Activated T-helper 9 cell treated with anti-CD3 and anti-CD28 coated beads, Interleukin-2, amount 50 U/mL, for 16 hours (primary cell): ENCODE data around the gene EP400.
"Not testable (repeated sequence)": the region's sequence is repeated elsewhere in the genome, so short reads cannot be mapped to it uniquely, and the experiment has no call there.

ENCODE experiments used
- DNase-seq: peaks from one replicate; pipeline ENCODE4 v3.0.0-alpha.2; 2020; ENCODE audit warnings: low read depth

The EP400 gene

GRCh38 chr12:132045751-132046150, 96.0 kb downstream of the EP400 start:
- no peak for DNase-seq

- no peak for DNase-seq
Observed at GRCh38 chr12:132046561-132046960, 96.8 kb downstream of the EP400 start.

GRCh38 chr12:132047630-132048029, 97.9 kb downstream of the EP400 start:
- not testable (repeated sequence) for DNase-seq

DNA sequence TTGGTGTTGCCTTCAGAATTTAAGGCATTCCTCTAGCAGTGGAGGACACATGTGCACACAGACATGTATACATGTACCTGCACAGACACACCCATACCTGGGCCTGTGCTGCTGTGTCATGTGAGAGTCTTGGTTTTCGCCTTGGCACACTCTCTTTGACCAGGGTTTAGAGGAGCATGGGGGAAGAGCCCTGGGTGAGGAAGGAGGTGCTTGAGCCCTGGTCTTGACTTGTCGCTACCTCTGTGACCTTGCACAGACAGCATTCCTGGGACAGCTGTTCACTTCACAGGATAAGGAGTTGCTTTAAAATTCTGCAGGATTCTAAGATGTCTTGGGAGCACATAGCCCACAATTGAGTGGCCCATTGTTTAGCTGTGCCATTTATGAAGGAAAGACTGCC, 99.7 kb downstream of the EP400 start:
- DNase-seq: no peak

GRCh38 chr12:132049876-132050275, 100.1 kb downstream of the EP400 start:
- DNase-seq: no peak

DNA sequence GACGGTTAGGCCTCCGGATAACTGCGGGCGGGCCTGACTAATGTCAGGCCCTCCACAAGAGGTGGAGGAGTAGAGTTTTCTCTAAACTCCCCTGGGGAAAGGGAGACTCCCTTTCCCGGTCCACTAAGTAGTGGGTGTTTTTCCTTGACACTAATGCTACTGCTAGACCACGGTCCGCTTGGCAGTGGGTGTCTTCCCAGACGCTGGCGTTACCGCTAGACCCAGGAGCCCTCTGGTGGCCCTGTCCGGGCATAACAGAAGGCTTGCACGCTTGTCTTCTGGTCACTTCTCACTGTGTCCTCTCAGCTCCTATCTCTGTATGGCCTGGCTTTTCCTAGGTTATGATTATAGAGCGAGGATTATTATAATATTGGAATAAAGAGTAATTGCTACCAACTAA, 102.0 kb downstream of the EP400 start:
- DNase-seq: not testable (repeated sequence)

- DNase-seq: no peak
Observed at GRCh38 chr12:132052196-132052932, 102.6 kb downstream of the EP400 start.

DNA sequence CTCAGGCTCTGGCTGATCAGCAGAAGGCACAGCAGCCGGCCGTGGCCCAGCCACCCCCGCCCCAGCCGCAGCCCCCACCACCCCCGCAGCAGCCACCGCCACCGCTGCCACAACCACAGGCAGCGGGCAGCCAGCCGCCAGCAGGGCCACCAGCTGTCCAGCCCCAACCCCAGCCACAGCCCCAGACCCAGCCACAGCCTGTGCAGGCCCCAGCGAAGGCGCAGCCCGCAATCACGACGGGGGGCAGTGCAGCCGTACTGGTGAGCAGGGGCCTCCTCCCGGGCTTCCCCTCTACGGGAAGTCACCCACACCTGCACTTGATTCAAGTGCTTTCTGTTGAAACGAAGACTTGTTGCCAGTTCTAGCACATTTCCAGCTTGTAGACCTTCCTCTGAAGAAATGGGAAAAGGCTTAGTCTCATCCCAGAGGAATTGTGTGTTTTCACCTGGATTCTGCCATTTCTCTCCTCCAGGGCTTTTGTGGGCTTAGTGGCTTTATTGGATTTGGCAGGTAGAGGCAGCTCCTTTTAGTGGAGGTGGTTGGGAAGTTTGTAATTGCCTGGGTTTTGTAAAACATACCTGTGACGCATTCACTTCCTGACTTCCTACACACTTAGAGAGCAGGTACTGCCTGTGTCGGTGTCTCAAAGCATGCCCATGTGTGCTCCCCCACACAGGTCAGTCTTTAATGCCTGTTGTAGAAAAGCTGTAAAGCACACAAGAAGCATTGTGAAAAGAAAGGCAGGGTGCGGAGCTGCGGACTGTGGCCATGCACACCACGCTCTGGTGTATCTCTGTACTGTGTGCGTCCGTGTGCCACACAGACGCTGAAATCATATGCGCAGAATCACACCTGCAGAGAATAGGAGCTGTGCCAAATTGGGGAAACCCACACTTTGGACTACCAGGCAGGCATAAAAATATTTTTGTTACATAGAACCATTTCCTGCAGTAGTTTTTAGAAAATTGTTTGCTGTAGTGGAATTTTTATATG, 103.9 kb downstream of the EP400 start:
- no peak for DNase-seq

GRCh38 chr12:132054983-132055382, 105.2 kb downstream of the EP400 start:
- no peak for DNase-seq

GRCh38 chr12:132055535-132056096, 105.9 kb downstream of the EP400 start:
- DNase-seq: no peak

DNA sequence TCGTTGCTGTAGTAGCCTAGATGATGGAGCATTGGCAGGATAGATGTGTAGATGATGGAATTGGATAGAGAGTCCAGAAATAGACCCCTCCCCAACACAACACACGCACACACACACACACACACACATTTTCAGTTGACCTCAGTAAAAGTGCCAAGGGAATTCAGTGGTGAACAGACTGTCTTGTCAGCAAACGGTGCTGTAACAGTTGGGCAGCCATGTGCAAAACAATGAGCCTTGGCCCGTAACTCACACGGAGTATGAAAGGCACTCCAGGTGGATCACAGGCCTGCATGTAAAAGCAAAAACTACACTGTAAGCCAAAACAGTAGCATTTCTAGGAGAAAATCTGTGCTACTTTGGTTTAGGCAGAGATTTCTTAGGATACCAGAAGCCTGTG, 106.6 kb downstream of the EP400 start:
- DNase-seq: no peak

- no peak for DNase-seq
Observed at GRCh38 chr12:132056951-132057350, 107.2 kb downstream of the EP400 start.

DNA sequence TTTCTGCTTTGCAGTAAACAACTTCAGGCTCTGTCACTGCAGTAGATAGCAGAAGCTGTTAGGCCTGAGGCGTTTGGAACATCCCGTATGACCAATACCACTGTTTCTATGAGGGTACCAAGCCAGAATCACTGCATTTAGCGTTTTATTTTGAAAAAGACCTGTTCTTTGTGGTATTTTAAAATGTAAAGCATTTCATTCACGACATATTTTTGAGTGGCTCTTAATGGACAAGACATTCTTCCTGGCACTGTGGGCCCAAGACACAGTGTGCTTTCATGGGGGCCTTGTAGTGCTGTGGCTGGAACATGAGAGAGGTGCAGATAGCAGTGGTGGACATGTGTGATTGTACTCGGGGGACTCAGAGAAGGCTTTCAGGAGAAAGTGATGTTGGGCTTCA, 107.9 kb downstream of the EP400 start:
- no peak for DNase-seq

DNA sequence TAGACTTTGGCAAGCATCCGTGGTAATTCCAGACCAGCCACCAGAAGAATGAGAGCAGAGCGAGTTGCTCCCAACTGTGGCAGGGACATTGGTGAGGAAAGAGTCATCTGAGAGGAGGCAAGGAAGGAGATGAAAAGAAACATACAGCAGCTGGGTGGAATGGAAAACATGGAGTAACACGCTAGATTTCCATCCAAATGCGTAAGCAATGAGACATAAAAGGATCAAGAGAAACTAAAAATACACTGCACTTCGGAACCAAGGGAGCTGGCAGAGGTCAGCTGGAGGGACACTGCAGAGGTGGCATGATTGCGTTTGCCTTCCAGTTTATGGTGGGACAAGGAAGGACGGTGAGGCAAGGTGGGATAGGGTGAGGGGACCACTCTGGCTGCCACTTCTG, 111.5 kb downstream of the EP400 start:
- DNase-seq: no peak

GRCh38 chr12:132061641-132062430, 112.1 kb downstream of the EP400 start:
- DNase-seq: no peak

GRCh38 chr12:132062481-132062880, 112.7 kb downstream of the EP400 start:
- DNase-seq: no peak

DNA sequence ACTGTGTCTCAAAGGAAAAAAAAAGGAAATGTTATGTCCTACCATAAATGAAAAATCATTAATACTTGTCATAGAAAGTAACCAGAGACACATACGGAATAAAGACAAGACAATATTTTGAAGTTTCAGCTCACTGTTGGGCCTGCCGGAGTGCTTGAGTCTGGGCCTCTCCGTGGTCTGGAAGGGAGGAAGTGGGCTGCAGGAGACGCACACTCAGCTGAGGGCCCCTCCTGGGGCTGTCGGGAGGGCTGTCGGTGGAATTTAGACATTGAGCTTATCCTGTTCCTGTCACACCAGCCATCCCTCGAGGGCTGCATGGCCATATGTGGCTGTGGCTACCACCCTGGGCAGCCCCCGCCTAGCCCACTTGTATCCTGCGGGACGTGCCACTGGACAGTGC, 113.7 kb downstream of the EP400 start:
- DNase-seq: no peak

DNA sequence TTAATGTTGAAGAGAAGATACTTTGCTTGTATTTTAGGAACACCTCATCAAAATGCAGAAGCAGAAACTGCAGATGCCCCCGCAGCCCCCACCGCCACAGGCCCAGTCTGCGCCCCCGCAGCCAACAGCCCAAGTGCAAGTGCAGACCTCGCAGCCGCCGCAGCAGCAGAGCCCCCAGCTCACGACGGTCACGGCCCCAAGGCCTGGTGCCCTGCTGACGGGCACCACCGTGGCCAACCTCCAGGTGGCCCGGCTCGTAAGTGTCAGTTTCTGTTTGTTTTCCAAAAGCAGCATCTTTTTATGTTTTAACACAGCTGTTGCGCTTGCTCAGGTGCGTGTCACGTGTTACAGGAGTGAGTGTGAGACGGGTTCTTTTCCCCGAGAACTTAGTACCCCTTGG, 114.9 kb downstream of the EP400 start:
- DNase-seq: no peak

GRCh38 chr12:132065203-132065602, 115.5 kb downstream of the EP400 start:
- DNase-seq: no peak

DNA sequence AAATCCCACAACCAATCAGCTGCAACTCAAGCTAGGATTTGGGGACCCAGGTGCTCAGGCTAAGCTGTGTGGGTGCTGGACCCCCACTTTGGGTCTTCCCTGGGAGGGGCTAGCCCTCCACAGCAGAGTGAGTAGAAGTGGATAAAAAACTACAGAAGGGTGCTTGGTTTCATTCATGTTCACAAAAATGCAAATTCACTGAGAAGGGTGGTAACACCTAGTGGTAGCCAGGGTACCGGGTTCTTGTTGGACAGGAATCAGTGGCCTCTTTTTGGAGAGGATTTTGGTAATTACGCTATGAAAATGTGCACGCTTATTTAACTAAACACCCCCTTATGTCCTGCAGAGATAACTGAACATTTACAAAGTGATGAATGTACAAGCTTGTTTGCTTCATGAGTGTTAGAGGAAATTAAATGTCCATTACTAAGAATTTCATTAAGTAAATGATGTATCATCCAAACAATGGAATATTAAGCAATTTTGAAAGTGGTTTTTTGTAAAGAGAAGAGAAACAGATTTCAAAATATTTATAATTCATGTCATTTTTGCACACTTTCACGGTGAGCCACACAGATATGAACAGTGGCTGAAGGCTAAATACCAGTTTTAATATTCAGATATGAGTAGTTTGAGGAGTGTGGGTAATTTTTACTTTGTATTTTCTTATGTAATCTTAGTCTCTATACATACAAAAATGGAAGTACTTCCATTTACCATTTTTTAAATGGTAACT, 116.0 kb downstream of the EP400 start:
- DNase-seq: no peak

- DNase-seq: no peak
Observed at GRCh38 chr12:132066345-132066685, 116.6 kb downstream of the EP400 start.
